BE2C (cell line): ENCODE data around the gene PBRM1.

Experiments
- DNase-seq: peaks from one replicate; pipeline ENCODE4 v3.0.0-alpha.2; 2020
- H3K27me3 ChIP-seq: fragments of 250-450 bp; sonication (Bioruptor Pico); 2 replicates; pipeline ENCODE4 v1.5.1; 2020; ENCODE audit warnings: mild to moderate bottlenecking
- H3K36me3 ChIP-seq: fragments of 250-450 bp; sonication (Bioruptor Pico); 2 replicates; pipeline ENCODE4 v1.5.1; 2020; ENCODE audit warnings: mild to moderate bottlenecking
- H3K4me1 ChIP-seq: fragments of 250-450 bp; sonication (Bioruptor Pico); 2 replicates; pipeline ENCODE4 v1.5.1; 2020
- H3K4me3 ChIP-seq: 2 replicates; pipeline ENCODE4 v1.5.1; 2011; ENCODE audit warnings: low read depth, low read length
- H3K9me3 ChIP-seq: fragments of 250-450 bp; sonication (Bioruptor Pico); 2 replicates; pipeline ENCODE4 v1.5.1; 2020
- TF ChIP-seq, protein P1 (sequence below): IDR thresholded peaks from 2 replicates; pipeline ENCODE4 v1.5.1; 2012; ENCODE audit warnings: mild to moderate bottlenecking, low read depth, low read length

The PBRM1 gene

DNA sequence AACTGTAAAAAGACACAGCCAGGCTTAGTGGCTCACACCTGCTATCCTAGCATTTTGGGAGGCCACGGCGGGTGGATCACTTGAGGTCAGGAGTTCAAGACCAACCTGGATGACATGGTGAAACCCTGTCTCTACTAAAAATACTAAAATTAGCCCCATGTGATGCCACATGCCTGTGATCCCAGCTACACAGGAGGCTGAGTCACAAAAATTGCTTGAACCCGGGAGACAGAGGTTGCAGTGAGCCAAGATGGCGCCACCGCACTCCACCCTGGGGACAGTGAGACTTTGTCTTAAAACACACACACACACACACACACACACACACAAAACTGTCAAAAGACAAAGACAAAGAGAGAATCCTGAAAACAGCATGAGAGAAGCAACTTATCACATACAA, 38.2 kb upstream of the PBRM1 start:
- no peaks in the 10 kb centered on the region for H3K27me3 ChIP-seq
- TF ChIP-seq, protein P1, sequence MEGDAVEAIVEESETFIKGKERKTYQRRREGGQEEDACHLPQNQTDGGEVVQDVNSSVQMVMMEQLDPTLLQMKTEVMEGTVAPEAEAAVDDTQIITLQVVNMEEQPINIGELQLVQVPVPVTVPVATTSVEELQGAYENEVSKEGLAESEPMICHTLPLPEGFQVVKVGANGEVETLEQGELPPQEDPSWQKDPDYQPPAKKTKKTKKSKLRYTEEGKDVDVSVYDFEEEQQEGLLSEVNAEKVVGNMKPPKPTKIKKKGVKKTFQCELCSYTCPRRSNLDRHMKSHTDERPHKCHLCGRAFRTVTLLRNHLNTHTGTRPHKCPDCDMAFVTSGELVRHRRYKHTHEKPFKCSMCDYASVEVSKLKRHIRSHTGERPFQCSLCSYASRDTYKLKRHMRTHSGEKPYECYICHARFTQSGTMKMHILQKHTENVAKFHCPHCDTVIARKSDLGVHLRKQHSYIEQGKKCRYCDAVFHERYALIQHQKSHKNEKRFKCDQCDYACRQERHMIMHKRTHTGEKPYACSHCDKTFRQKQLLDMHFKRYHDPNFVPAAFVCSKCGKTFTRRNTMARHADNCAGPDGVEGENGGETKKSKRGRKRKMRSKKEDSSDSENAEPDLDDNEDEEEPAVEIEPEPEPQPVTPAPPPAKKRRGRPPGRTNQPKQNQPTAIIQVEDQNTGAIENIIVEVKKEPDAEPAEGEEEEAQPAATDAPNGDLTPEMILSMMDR: no peak
- no peak for DNase-seq
- H3K9me3 ChIP-seq: no peaks in the 10 kb centered on the region
- H3K4me1 ChIP-seq: no peaks in the 10 kb centered on the region
- no peaks in the 10 kb centered on the region for H3K36me3 ChIP-seq
- H3K4me3 ChIP-seq: no peak overlapping the region

DNA sequence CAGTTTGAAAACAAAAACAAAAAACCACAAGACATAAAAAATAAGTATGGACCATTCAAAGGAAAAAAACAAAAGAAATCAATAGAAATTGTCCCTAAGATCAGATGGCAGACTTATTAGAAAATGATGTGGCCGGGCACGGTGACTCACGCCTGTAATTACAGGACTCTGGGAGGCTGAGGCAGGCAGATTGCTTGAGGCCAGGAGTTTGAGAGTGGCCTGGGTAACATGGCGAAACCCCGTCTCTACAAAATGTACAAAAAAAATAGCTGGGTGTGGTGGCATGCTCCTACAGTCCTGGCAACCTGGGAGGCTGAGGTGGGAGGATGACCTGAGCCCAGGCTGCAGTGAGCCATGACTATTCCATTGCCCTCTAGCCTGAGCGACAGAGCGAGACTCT, 36.8 kb upstream of the PBRM1 start:
- no peaks in the 10 kb centered on the region for H3K36me3 ChIP-seq
- no peaks in the 10 kb centered on the region for H3K27me3 ChIP-seq
- no peak for DNase-seq
- H3K4me1 ChIP-seq: no peaks in the 10 kb centered on the region
- TF ChIP-seq, protein P1: no peak
- no peaks in the 10 kb centered on the region for H3K9me3 ChIP-seq
- H3K4me3 ChIP-seq: no peak overlapping the region

DNA sequence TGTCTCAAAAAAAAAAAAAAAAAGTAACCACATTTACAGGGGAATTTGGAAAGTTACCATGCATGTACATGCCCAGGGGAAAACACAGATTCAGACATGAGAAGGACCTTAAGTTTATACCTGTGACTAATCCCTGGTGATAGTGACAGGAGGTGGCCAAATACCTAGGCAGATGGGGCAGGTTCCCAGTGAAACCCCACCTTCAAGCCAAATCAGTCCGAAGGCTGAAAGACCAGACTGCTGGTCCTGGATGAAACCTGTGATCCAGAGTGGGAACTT, 36.0 kb upstream of the PBRM1 start:
- TF ChIP-seq, protein P1: no peak
- H3K4me1 ChIP-seq: no peaks in the 10 kb centered on the region
- no peak overlapping the region for H3K4me3 ChIP-seq
- no peaks in the 10 kb centered on the region for H3K36me3 ChIP-seq
- H3K27me3 ChIP-seq: no peaks in the 10 kb centered on the region
- DNase-seq: no peak
- no peaks in the 10 kb centered on the region for H3K9me3 ChIP-seq

DNA sequence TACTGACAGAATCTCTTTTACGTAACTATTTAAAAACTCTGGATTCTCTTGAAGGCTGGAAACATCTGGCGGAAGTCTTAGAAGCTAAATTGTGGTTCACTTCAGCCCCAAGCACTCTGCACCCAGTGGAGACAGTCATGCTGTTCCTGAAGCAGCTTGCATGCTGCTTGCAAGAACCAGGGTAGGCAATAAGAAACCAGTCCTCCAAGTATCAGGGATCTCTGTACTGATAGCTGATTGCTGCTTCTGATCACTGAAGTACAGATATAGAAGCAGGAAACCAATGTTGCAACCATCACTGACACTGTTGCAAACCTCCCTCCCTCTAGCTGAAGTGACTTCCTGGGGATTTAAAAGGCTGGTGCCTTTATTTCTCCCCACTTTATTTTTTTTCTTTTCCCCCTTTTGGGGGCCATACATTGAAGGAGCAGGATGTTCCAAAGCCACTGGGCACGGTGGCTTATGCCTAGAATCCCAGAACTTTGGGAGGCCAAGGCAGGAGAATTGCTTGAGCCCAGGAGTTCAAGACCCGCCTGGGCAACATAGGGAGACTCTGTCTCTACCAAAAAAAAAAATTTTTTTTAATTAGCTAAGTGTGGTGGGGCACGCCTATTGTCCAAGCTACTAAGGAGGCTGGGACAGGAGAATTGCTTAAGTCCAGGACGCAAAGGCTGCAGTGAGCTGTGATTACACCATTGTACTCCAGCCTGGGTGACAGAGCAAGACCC, 35.5 kb upstream of the PBRM1 start:
- Histone ChIP-seq H3K9me3 (no peaks in the 10 kb centered on the region), H3K27me3 (no peaks in the 10 kb centered on the region), H3K4me1 (no peaks in the 10 kb centered on the region), H3K36me3 (no peaks in the 10 kb centered on the region), H3K4me3 (no peak overlapping the region)
- TF ChIP-seq, protein P1: no peak
- DNase-seq: no peak

DNA sequence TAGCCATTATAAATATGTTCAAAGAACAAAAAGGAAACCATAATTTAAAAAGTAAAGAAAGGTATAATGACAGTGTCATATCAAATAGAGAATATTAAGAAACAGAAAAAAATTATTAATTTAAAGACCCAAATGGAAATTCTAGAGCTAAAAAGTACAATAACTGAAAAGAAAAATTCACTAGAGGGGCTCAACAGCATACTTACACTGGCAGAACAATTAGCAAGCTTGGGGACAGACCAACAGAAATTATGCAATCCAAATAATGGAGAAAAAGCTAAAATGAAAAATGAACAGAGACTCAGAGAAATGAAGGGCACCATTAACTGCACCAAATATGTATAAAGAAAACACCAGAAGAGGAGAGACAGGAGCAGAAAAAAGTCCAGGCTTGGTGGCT, 33.9 kb upstream of the PBRM1 start:
- TF ChIP-seq, protein P1: no peak
- Histone ChIP-seq H3K4me1 (no peaks in the 10 kb centered on the region), H3K27me3 (no peaks in the 10 kb centered on the region), H3K9me3 (no peaks in the 10 kb centered on the region), H3K4me3 (no peak overlapping the region), H3K36me3 (no peaks in the 10 kb centered on the region)
- no peak for DNase-seq

DNA sequence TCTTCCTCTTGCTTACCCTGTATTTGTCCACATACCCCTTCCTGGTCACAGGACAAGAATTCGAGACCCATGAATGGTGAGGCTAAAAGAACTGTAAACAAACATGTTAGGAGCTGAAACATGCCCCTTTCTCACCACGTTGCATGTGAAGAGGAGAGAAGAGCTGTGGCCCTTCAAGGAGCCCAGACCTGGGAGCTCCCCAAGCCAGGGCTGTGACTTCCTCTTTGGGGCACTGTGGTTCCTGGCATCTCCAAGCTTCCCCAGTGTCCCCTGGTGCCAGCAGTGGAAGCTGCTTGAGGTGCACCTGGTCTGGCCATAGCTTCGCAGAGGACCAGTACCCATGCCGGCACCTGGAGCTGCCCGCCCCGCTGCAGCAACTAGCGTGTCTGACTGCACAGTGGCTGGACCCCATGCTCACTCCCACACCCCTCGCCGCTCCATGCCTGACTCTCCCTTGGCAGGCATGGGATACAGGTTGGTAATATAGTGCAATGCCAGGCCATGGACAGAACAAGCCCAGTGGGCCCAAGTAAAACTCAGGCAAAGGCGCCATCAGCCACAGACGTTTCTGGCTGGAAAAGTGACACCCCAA, 30.1 kb upstream of the PBRM1 start:
- H3K4me3 ChIP-seq: no peak overlapping the region
- H3K4me1 ChIP-seq: no peaks in the 10 kb centered on the region
- TF ChIP-seq, protein P1: no peak
- no peaks in the 10 kb centered on the region for H3K27me3 ChIP-seq
- no peak for DNase-seq
- H3K36me3 ChIP-seq: no peaks in the 10 kb centered on the region; the same call in 1 of the 2 replicates
- no peaks in the 10 kb centered on the region for H3K9me3 ChIP-seq
